GM23248 (cell line): ENCODE results near the gene IGF1R.

Source experiments
- EZH2 ChIP-seq: fragments of 200-600 bp; sonication (generic); IDR thresholded peaks from 2 replicates; pipeline ENCODE4 v1.6.1; 2018; ENCODE audit warnings: antibody characterized with exemption, mild to moderate bottlenecking; ENCODE audit not compliant: insufficient read depth, poor library complexity, severe bottlenecking
- EZH2phosphoT487 ChIP-seq: fragments of 200-600 bp; sonication (generic); IDR thresholded peaks from 2 replicates; pipeline ENCODE4 v1.6.1; 2018; ENCODE audit warnings: antibody characterized with exemption, moderate library complexity, mild to moderate bottlenecking, low read depth; ENCODE audit not compliant: insufficient read depth

DNA sequence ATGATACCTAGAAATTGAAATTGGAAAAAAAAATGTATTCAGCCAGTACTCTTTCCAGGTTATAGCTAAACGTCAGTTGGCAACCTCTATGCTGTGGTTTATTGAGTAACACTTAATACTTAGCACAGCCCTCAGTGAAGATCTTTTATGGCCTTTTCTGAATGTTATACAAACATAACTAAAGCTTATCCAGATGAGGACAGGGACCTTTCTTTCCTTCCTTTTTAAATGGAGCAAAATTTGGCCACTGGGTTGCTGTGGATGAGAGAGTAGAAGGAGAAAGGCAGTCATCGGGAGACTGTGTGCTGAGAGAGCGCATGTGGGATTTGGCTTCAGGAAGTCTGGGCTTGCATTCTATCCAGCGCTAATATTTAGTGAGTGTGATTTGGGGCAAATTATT, 36.1 kb downstream of the IGF1R start:
- TF ChIP-seq EZH2 = no peak
- TF ChIP-seq EZH2phosphoT487 = no peak
